ENCODE results near the gene FAM9C.
"Not testable (repeated sequence)": the region's sequence is repeated elsewhere in the genome, so short reads cannot be mapped to it uniquely, and the experiment has no call there.

FAM9C gene

GRCh38 chrX:13076176-13076961 lies 31.9 kb upstream of the FAM9C start:
- DNase-seq (ENCODE audit: low read depth) = no peak

- no peak for DNase-seq (ENCODE audit: low read depth)
Observed at GRCh38 chrX:13074297-13075262, 30.2 kb upstream of the FAM9C start.

- no peak for DNase-seq (ENCODE audit: low read depth)
Observed at GRCh38 chrX:13069771-13070416, 25.5 kb upstream of the FAM9C start.

- no peak for DNase-seq (ENCODE audit: low read depth)
Observed at GRCh38 chrX:13068651-13069050, 24.2 kb upstream of the FAM9C start.

GRCh38 chrX:13067773-13068172 lies 23.4 kb upstream of the FAM9C start:
- DNase-seq (ENCODE audit: low read depth) = no peak

GRCh38 chrX:13066391-13066790 lies 22.0 kb upstream of the FAM9C start:
- no peak for DNase-seq (ENCODE audit: low read depth)

- no peak for DNase-seq (ENCODE audit: low read depth)
Observed at GRCh38 chrX:13064599-13065143, 20.3 kb upstream of the FAM9C start.

GRCh38 chrX:13063124-13063523 lies 18.7 kb upstream of the FAM9C start:
- not testable (repeated sequence) for DNase-seq (ENCODE audit: low read depth)

GRCh38 chrX:13062331-13062730 lies 17.9 kb upstream of the FAM9C start:
- not testable (repeated sequence) for DNase-seq (ENCODE audit: low read depth)

- not testable (repeated sequence) for DNase-seq (ENCODE audit: low read depth)
Observed at GRCh38 chrX:13061215-13061708, 16.8 kb upstream of the FAM9C start.

- DNase-seq (ENCODE audit: low read depth) = no peak
Observed at GRCh38 chrX:13059637-13060499, 15.4 kb upstream of the FAM9C start.

GRCh38 chrX:13055486-13055885 lies 11.1 kb upstream of the FAM9C start:
- DNase-seq (ENCODE audit: low read depth) = no peak

- DNase-seq (ENCODE audit: low read depth) = no peak
Observed at GRCh38 chrX:13053171-13053570, 8.8 kb upstream of the FAM9C start.

GRCh38 chrX:13051529-13052172 lies 7.2 kb upstream of the FAM9C start:
- DNase-seq (ENCODE audit: low read depth) = no peak

GRCh38 chrX:13051167-13051528 lies 6.7 kb upstream of the FAM9C start:
- no peak for DNase-seq (ENCODE audit: low read depth)

GRCh38 chrX:13050151-13050550 lies 5.7 kb upstream of the FAM9C start:
- DNase-seq (ENCODE audit: low read depth) = no peak

GRCh38 chrX:13048280-13048679 lies 3.9 kb upstream of the FAM9C start:
- DNase-seq (ENCODE audit: low read depth) = no peak

- DNase-seq (ENCODE audit: low read depth) = no peak
Observed at GRCh38 chrX:13047759-13048158, 3.3 kb upstream of the FAM9C start.

GRCh38 chrX:13046141-13046855 lies 1.9 kb upstream of the FAM9C start:
- no peak for DNase-seq (ENCODE audit: low read depth)

- no peak for DNase-seq (ENCODE audit: low read depth)
Observed at GRCh38 chrX:13043938-13044337, 482 bp downstream of the FAM9C start.

Measured in non-pigmented ciliary epithelial cell (primary cell).